Mesendoderm (in vitro differentiated cells): ENCODE results near the gene ABCB8.

Source experiments
- DNase-seq: peaks from one replicate; pipeline ENCODE4 v3.0.0; 2013
- H2AK5ac ChIP-seq: 2 replicates; pipeline ENCODE4 v1.6.1; 2013; ENCODE audit warnings: low read length, inconsistent platforms
- H2BK120ac ChIP-seq: 2 replicates; pipeline ENCODE4 v1.6.1; 2013; ENCODE audit warnings: low read depth, mild to moderate bottlenecking, low read length, moderate library complexity, mixed read lengths
- H2BK15ac ChIP-seq: replicated peaks from 2 replicates; pipeline ENCODE4 v1.6.1; 2013; ENCODE audit warnings: low read depth, mild to moderate bottlenecking, moderate library complexity
- H2BK5ac ChIP-seq: 2 replicates; pipeline ENCODE4 v1.6.1; 2013; ENCODE audit warnings: low read length, inconsistent platforms
- H3K18ac ChIP-seq: 2 replicates; pipeline ENCODE4 v1.6.1; 2013; ENCODE audit warnings: mild to moderate bottlenecking, low read length, mixed read lengths
- H3K23ac ChIP-seq: one replicate; pipeline ENCODE4 v1.6.1; 2013; ENCODE audit warnings: low read length
- H3K27ac ChIP-seq: 2 replicates; pipeline ENCODE4 v1.5.1; 2013; ENCODE audit warnings: low read depth, mild to moderate bottlenecking, inconsistent platforms, low read length, moderate library complexity
- H3K27me3 ChIP-seq: 2 replicates; pipeline ENCODE4 v1.6.1; 2013; ENCODE audit warnings: low read length, control low read depth, mild to moderate bottlenecking, inconsistent platforms; ENCODE audit not compliant: insufficient read depth, poor library complexity
- H3K36me3 ChIP-seq: 2 replicates; pipeline ENCODE4 v1.6.1; 2013; ENCODE audit warnings: low read length, inconsistent platforms; ENCODE audit not compliant: control insufficient read depth, insufficient read depth
- H3K4ac ChIP-seq: one replicate; pipeline ENCODE4 v1.6.1; 2013; ENCODE audit warnings: low read depth, mild to moderate bottlenecking, low read length, moderate library complexity
- H3K4me1 ChIP-seq: 2 replicates; pipeline ENCODE4 v1.6.1; 2013; ENCODE audit warnings: low read depth, low read length, inconsistent platforms; ENCODE audit not compliant: control insufficient read depth
- H3K4me2 ChIP-seq: 2 replicates; pipeline ENCODE4 v1.6.1; 2013; ENCODE audit warnings: low read length
- H3K4me3 ChIP-seq: 2 replicates; pipeline ENCODE4 v1.5.1; 2013; ENCODE audit warnings: mild to moderate bottlenecking, low read length
- H3K56ac ChIP-seq: one replicate; pipeline ENCODE4 v1.6.1; 2013; ENCODE audit warnings: low read length
- H3K79me1 ChIP-seq: 2 replicates; pipeline ENCODE4 v1.6.1; 2013; ENCODE audit warnings: low read length, inconsistent platforms
- H3K79me2 ChIP-seq: 2 replicates; pipeline ENCODE4 v1.6.1; 2013; ENCODE audit warnings: mild to moderate bottlenecking, low read length; ENCODE audit not compliant: control insufficient read depth, insufficient read depth
- H3K9ac ChIP-seq: 2 replicates; pipeline ENCODE4 v1.6.1; 2013; ENCODE audit warnings: low read length, inconsistent platforms
- H4K5ac ChIP-seq: one replicate; pipeline ENCODE4 v1.6.1; 2013; ENCODE audit warnings: low read length
- H4K8ac ChIP-seq: one replicate; pipeline ENCODE4 v1.6.1; 2013; ENCODE audit warnings: low read depth, mild to moderate bottlenecking, control low read depth, low read length, moderate library complexity
- WGBS: extraction: QIAGEN DNeasy Blood & Tissue Kit; methylation state at CpG from one replicate; pipeline ENCODE4 v1.1.7; 2013; ENCODE audit warnings: low lambda C conversion rate, missing lambda C conversion rate; ENCODE audit not compliant: insufficient coverage; ENCODE audit errors: extremely low coverage; 5-methylcytosine and 5-hydroxymethylcytosine counted together

ABCB8 gene

GRCh38 chr7:151077705-151078232 is 49.5 kb downstream of the ABCB8 start:
- Histone ChIP-seq H3K4me2 (no peak overlapping the region), H3K23ac (no peak overlapping the region), H3K9ac (no peak overlapping the region), H2AK5ac (no peak overlapping the region), H3K4me1 (peaks cover 9% of the 10 kb centered on the region), H3K4me3 (no peak overlapping the region), H3K4ac (no peak overlapping the region), H3K56ac (no peak overlapping the region), H2BK5ac (no peak overlapping the region), H4K5ac (no peak overlapping the region), H4K8ac (no peak overlapping the region), H3K79me1 (peaks cover 15% of the 10 kb centered on the region), H3K18ac (no peak overlapping the region), H3K79me2 (peaks cover 15% of the 10 kb centered on the region), H3K27me3 (no peaks in the 10 kb centered on the region), H2BK120ac (no peak overlapping the region), H3K36me3 (peaks cover 1% of the 10 kb centered on the region), H3K27ac (no peak overlapping the region), H2BK15ac (no peak overlapping the region)
- no CpG with 5 or more reads among the region's 10 CpGs for WGBS
- no peak for DNase-seq

GRCh38 chr7:151078233-151079040 is 50.2 kb downstream of the ABCB8 start:
- DNase-seq = peak; percentile 50
- H3K4ac ChIP-seq = no peak overlapping the region
- H4K5ac ChIP-seq = no peak overlapping the region
- no peak overlapping the region for H2BK5ac ChIP-seq
- peaks cover 1% of the 10 kb centered on the region for H3K36me3 ChIP-seq
- H3K79me2 ChIP-seq = peaks cover 15% of the 10 kb centered on the region
- no peak overlapping the region for H3K18ac ChIP-seq
- H2BK120ac ChIP-seq = no peak overlapping the region
- no peak overlapping the region for H3K23ac ChIP-seq
- WGBS = no CpG with 5 or more reads among the region's 22 CpGs
- H3K4me1 ChIP-seq = peaks cover 9% of the 10 kb centered on the region
- peaks cover 15% of the 10 kb centered on the region for H3K79me1 ChIP-seq
- no peak overlapping the region for H4K8ac ChIP-seq
- no peak overlapping the region for H3K27ac ChIP-seq
- H3K27me3 ChIP-seq = no peaks in the 10 kb centered on the region
- H2AK5ac ChIP-seq = no peak overlapping the region
- peak overlapping the region; percentile 11 for H3K9ac ChIP-seq
- H2BK15ac ChIP-seq = no peak overlapping the region
- H3K56ac ChIP-seq = peak overlapping the region; percentile 34
- H3K4me2 ChIP-seq = no peak overlapping the region
- no peak overlapping the region for H3K4me3 ChIP-seq

DNA sequence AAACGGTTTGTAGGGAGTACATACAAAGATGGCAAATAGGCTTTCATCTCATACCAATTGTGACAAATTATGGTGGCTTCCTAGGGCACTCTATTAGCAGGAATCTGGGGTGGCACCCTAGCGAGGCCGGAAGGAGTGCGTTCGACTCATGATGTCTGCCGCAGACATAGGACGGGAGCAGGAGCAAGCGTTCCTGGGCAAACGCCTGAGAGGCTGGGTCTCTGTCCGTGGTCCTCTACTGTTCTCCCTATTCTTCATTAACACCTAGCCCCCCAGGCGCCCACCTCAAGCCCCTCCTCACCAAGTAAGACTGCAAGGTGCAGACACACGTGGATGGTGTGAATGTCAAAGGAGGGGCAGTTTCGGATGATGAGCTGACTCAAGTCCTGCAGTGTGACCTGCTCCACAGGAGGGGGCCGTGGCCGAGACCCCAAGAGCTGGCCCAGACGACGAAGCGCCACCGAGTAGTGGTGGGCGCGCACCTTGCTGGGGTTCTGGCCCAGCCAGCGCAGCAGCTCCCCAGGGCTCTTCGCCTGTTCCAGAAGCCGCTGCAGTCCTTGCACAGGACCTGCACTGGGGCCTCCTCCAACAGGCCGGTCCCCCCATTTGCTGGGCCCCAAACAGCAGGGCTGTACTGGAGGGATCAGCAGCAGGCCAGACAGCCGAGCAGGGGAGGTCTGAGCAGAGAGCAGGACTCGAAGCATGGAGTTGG is 51.1 kb downstream of the ABCB8 start:
- peaks cover 15% of the 10 kb centered on the region for H3K79me1 ChIP-seq
- no peaks in the 10 kb centered on the region for H3K27me3 ChIP-seq
- no peak overlapping the region for H2BK5ac ChIP-seq
- H3K23ac ChIP-seq = no peak overlapping the region
- peaks cover 15% of the 10 kb centered on the region for H3K79me2 ChIP-seq
- H3K4me2 ChIP-seq = peak overlapping the region; percentile 59
- H3K4me3 ChIP-seq = peak overlapping the region; percentile 87
- H3K36me3 ChIP-seq = peaks cover 1% of the 10 kb centered on the region
- no peak overlapping the region for H4K5ac ChIP-seq
- peaks cover 9% of the 10 kb centered on the region for H3K4me1 ChIP-seq
- no peak overlapping the region for H4K8ac ChIP-seq
- no peak overlapping the region for H2BK120ac ChIP-seq
- peak overlapping the region; percentile 99 for H3K56ac ChIP-seq
- peak overlapping the region; percentile 98 for H3K9ac ChIP-seq
- H2AK5ac ChIP-seq = no peak overlapping the region
- no CpG with 5 or more reads among the region's 27 CpGs for WGBS
- no peak overlapping the region for H3K4ac ChIP-seq
- no peak overlapping the region for H3K18ac ChIP-seq
- no peak for DNase-seq
- no peak overlapping the region for H2BK15ac ChIP-seq
- H3K27ac ChIP-seq = no peak overlapping the region

DNA sequence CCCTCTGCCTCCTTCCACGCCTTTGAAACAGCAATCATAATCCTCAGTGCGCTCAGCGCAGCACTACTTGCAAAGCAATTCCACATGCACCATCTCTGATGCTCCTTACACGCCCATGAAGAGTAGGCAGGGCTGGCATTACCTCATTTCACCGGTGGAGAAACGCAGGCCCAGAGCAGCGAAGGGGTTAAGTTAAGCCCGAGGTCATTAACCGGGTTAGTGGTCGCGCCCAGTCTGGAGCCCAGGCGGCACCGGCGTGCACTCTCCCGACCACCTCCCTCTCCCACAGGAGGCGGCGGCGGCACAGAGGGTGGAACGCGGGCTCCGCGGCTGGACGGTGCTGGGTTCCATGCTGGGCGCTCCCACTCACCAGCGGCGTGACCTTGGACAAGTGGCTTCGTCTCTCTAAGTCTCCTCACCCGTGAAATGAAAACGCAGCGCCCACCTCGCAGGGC is 51.8 kb downstream of the ABCB8 start:
- H3K9ac ChIP-seq = peak overlapping the region; percentile 98
- peak overlapping the region; percentile 70 for H4K8ac ChIP-seq
- H3K27me3 ChIP-seq = no peaks in the 10 kb centered on the region
- peak; percentile 48 for DNase-seq
- H3K79me1 ChIP-seq = peaks cover 15% of the 10 kb centered on the region
- peaks cover 10% of the 10 kb centered on the region for H3K4me1 ChIP-seq
- no peak overlapping the region for H4K5ac ChIP-seq
- H3K23ac ChIP-seq = peak overlapping the region; percentile 84
- H2AK5ac ChIP-seq = no peak overlapping the region
- H2BK15ac ChIP-seq = no peak overlapping the region
- H2BK5ac ChIP-seq = peak overlapping the region; percentile 38
- H3K79me2 ChIP-seq = peaks cover 15% of the 10 kb centered on the region
- H3K27ac ChIP-seq = peak overlapping the region; percentile 65
- H3K4me2 ChIP-seq = peak overlapping the region; percentile 59
- H3K18ac ChIP-seq = peak overlapping the region; percentile 86
- no peaks in the 10 kb centered on the region for H3K36me3 ChIP-seq
- H2BK120ac ChIP-seq = no peak overlapping the region
- H3K4me3 ChIP-seq = peak overlapping the region; percentile 87
- peak overlapping the region; percentile 99 for H3K56ac ChIP-seq
- WGBS = no CpG with 5 or more reads among the region's 31 CpGs
- H3K4ac ChIP-seq = peak overlapping the region; percentile 29

- no peaks in the 10 kb centered on the region for H3K27me3 ChIP-seq
- peaks cover 15% of the 10 kb centered on the region for H3K79me1 ChIP-seq
- H3K4me1 ChIP-seq = peaks cover 13% of the 10 kb centered on the region
- H3K79me2 ChIP-seq = peaks cover 15% of the 10 kb centered on the region
- H3K27ac ChIP-seq = peak within 1 kb of the TSS; percentile 71
- peak within 1 kb of the TSS; percentile 87 for H3K4me3 ChIP-seq
- H3K18ac ChIP-seq = peak within 1 kb of the TSS; percentile 86
- H3K4me2 ChIP-seq = peak within 1 kb of the TSS; percentile 61
- no peak within 1 kb of the TSS for H2BK15ac ChIP-seq
- H3K56ac ChIP-seq = peak within 1 kb of the TSS; percentile 99
- H3K23ac ChIP-seq = peak within 1 kb of the TSS; percentile 84
- H2BK5ac ChIP-seq = peak within 1 kb of the TSS; percentile 38
- WGBS = no CpG with 5 or more reads among the region's 66 CpGs
- H4K8ac ChIP-seq = peak within 1 kb of the TSS; percentile 70
- no peak within 1 kb of the TSS for H2BK120ac ChIP-seq
- H4K5ac ChIP-seq = no peak within 1 kb of the TSS
- peak within 1 kb of the TSS; percentile 29 for H3K4ac ChIP-seq
- H2AK5ac ChIP-seq = no peak within 1 kb of the TSS
- no peaks in the 10 kb centered on the region for H3K36me3 ChIP-seq
- H3K9ac ChIP-seq = peak within 1 kb of the TSS; percentile 98
- peak; percentile 95 for DNase-seq
Observed at GRCh38 chr7:151080522-151081169, 52.4 kb downstream of the ABCB8 start, which contains the start of gene FASTK. Gene FASTK, minus strand, starts transcription at chr7:151080809. Its CDS starts 43 bp downstream, at chr7:151080766.
